ENCODE data around the gene NUDT7. TPM values are rescaled to one million over a fixed set of nuclear protein-coding genes. Genes with fewer than 3 reads are reported as not detected.

NUDT7 gene
- polyA plus RNA-seq, 3 donors from 2014 or later: 4.7 to 13.9 (median 5.0) TPM

DNA sequence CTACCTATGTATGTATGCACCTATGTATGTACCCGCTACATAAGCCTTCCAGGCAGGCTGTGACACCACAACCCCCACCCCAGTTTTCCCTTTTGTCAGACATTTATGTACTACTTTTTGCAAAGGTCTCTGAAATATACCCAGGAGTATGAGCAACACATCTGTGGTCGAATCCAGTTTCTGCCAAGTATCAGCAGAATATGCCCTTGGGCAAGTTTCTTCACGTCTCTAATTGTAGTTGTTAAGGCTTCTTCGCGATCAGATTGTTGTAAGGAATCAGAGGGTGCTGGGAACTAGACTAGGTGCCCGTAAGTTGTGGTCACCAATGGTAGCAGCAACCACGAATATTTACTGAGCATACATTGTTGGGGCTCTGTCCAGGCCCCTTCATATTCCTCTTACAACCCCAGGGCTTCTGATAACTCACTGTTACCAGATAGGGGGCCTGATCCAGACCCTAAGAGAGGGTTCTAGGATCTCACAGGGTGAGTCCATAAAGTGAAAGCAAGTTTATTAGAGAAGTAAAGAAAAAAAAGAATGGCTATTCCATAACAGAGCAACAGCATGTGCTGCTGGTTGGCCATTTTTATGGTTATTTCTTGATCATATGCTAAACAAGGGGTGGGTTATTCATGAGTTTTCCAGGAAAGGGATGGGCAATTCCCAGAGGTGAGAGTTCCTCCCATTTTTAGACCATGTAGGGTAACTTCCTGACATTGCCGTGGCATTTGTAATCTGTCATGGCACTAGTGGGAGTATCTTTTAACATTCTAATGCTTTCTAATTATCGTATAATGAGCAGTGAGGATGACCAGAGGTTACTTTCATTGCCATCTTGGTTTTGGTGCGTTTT, 16.6 kb downstream of the NUDT7 start:
- no peak for DNase-seq
- Mint-ChIP-seq H3K4me3 (no peak overlapping the region), H3K4me1 (peaks cover 3 to 10% of the 10 kb centered on the region in 2 donors), H3K36me3 (peaks cover under 1 to 12% (median 3%) of the 10 kb centered on the region in 3 donors), H3K9me3 (no peaks in the 10 kb centered on the region), H3K27ac (no peak overlapping the region), H3K27me3 (ENCODE audit: low read depth in 3 of 3) (no peaks in the 10 kb centered on the region)

DNA sequence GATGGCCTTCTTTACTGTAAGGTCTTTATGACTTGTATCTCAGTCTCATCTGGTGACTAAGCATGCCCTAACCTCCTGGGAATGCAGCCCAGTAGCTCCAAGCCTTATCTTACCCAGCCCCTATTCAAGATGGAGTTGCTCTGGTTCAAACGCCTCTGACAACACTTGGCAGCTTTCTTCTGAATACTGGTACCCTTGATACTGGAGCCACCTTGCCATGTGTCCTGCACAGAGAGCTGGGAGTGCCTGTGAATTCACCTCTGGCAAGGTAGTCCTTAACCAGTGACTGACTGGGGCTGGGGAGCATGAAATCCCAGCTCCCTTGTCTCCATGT, 17.2 kb downstream of the NUDT7 start:
- Mint-ChIP-seq H3K27me3 (ENCODE audit: low read depth in 3 of 3) (no peaks in the 10 kb centered on the region), H3K27ac (no peak overlapping the region), H3K4me3 (no peak overlapping the region), H3K4me1 (peaks cover 3 to 10% of the 10 kb centered on the region in 2 donors), H3K36me3 (peaks cover 0 to 10% (median 3%) of the 10 kb centered on the region in 3 donors), H3K9me3 (no peaks in the 10 kb centered on the region)
- no peak for DNase-seq

DNA sequence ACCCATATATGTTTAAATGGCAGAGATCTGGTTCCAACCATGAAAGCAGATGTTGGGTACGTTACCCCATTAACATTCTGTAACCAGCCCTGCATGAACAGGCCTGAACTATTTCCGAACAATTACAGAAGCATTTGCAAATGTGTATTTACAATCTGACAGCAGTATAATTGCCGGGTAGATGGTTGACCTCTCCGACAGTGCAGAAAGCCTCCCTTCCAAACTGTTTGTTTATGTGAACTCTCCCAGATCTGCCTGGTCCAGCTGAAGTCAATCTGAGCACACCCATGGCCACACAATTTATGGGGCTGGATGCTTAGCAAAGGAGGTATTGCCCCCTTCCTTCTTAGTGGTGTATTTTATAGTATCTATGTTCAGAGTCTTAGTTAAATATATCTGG, 21.8 kb downstream of the NUDT7 start:
- Mint-ChIP-seq H3K27me3 (ENCODE audit: low read depth in 3 of 3) (peaks cover 0 to 4% (median 2%) of the 10 kb centered on the region in 3 donors), H3K27ac (no peak overlapping the region), H3K36me3 (peaks cover 0 to 3% (median 0%) of the 10 kb centered on the region in 3 donors), H3K4me3 (no peak overlapping the region), H3K9me3 (peaks cover 0 to 5% (median 0%) of the 10 kb centered on the region in 6 donors), H3K4me1 (no peaks in the 10 kb centered on the region)
- DNase-seq: no peak

- no peak for DNase-seq
- H3K27me3 Mint-ChIP-seq (ENCODE audit: low read depth in 3 of 3): peaks cover 0 to 7% (median 2%) of the 10 kb centered on the region in 3 donors
- H3K36me3 Mint-ChIP-seq: peaks cover 0 to 3% (median 0%) of the 10 kb centered on the region in 3 donors
- H3K9me3 Mint-ChIP-seq: peaks cover 0 to 7% (median 0%) of the 10 kb centered on the region in 6 donors
- H3K4me3 Mint-ChIP-seq: no peak overlapping the region
- H3K4me1 Mint-ChIP-seq: no peaks in the 10 kb centered on the region
- no peak overlapping the region for H3K27ac Mint-ChIP-seq
Measured at GRCh38 chr16:77745972-77746371, 23.7 kb downstream of the NUDT7 start.

GRCh38 chr16:77748421-77749005, 26.2 kb downstream of the NUDT7 start:
- no peak overlapping the region for H3K4me3 Mint-ChIP-seq
- DNase-seq: no peak
- no peaks in the 10 kb centered on the region for H3K4me1 Mint-ChIP-seq
- H3K27ac Mint-ChIP-seq: no peak overlapping the region
- peaks cover 0 to 7% (median 5%) of the 10 kb centered on the region in 3 donors for H3K27me3 Mint-ChIP-seq (ENCODE audit: low read depth in 3 of 3)
- H3K9me3 Mint-ChIP-seq: peaks cover 0 to 7% (median 0%) of the 10 kb centered on the region in 6 donors
- H3K36me3 Mint-ChIP-seq: no peaks in the 10 kb centered on the region

DNA sequence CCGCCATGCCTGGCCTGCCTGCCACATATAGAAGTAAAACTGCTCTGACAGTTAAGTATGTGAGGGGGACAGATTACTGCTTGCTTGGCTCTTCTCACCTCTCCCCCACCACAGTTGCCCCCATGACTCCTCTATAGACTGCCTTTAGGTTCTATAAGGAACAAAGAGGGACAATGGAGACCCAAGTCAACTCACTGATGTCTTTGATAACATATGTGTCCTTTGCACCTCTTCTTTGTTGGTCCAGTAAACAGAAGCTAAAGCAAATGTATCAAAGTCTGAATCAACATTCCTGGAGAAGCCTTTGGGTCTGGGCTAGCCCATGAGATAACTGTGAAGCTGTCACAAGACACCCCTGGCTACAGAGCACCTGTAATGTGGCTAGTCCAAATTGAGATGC, 27.1 kb downstream of the NUDT7 start:
- Mint-ChIP-seq H3K36me3 (no peaks in the 10 kb centered on the region), H3K27ac (no peak overlapping the region), H3K9me3 (peaks cover 0 to 7% (median 0%) of the 10 kb centered on the region in 6 donors), H3K4me1 (no peaks in the 10 kb centered on the region), H3K4me3 (no peak overlapping the region), H3K27me3 (ENCODE audit: low read depth in 3 of 3) (peaks cover 0 to 7% (median 6%) of the 10 kb centered on the region in 3 donors)
- no peak for DNase-seq

DNA sequence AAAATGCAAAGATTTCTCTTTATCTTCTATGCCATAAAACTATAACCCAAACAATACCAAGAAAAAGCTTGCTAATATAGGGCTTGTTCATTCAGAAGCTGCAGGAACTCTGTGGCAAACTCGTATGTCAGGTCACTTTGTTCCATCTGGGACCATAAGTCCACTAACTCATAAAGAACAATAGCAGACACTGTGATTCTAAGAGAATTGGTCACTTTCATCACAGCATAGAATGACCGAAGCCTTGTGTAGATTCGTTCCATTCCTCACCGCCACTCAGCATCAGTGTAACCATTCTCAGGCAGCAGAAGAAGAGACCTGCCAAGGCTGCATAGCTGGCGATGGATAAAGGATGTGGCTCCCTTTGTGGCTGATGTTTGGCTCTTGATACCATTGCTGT, 35.7 kb downstream of the NUDT7 start:
- Mint-ChIP-seq H3K9me3 (no peaks in the 10 kb centered on the region), H3K27me3 (ENCODE audit: low read depth in 3 of 3) (peaks cover 0 to 8% (median 1%) of the 10 kb centered on the region in 3 donors), H3K36me3 (no peaks in the 10 kb centered on the region), H3K4me1 (no peaks in the 10 kb centered on the region), H3K4me3 (no peak overlapping the region), H3K27ac (no peak overlapping the region)
- no peak for DNase-seq

- no peak for DNase-seq
- Mint-ChIP-seq H3K27ac (no peak overlapping the region), H3K36me3 (no peaks in the 10 kb centered on the region), H3K4me3 (no peak overlapping the region), H3K4me1 (no peaks in the 10 kb centered on the region), H3K27me3 (ENCODE audit: low read depth in 3 of 3) (peaks cover 0 to 8% (median under 1%) of the 10 kb centered on the region in 3 donors), H3K9me3 (no peaks in the 10 kb centered on the region)
Measured at GRCh38 chr16:77758508-77758907, 36.2 kb downstream of the NUDT7 start.

GRCh38 chr16:77759201-77759600, 36.9 kb downstream of the NUDT7 start:
- Mint-ChIP-seq H3K27ac (no peak overlapping the region), H3K27me3 (ENCODE audit: low read depth in 3 of 3) (peaks cover 0 to 8% (median 0%) of the 10 kb centered on the region in 3 donors), H3K4me3 (no peak overlapping the region), H3K4me1 (no peaks in the 10 kb centered on the region), H3K9me3 (no peaks in the 10 kb centered on the region), H3K36me3 (no peaks in the 10 kb centered on the region)
- no peak for DNase-seq

DNA sequence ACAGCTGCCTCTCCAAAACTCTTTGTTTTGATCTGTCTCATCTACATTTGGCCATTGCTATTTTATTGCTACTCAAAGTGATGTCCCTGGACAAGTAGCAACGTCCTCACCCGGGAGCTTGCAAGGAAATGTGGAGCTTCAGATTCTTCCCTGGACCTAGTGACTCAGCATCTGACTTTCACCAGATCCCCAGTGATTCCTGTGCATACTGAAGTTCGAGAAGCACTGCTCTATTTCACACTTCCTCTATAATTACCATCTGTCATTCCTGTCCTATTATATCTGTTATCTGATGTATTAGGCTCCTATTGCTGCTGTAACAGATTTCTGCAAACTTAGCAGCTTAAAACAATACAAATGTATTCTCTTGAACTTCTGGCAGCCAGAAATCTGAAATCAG, 37.5 kb downstream of the NUDT7 start:
- Mint-ChIP-seq H3K27me3 (ENCODE audit: low read depth in 3 of 3) (peaks cover 0 to 6% (median 0%) of the 10 kb centered on the region in 3 donors), H3K36me3 (no peaks in the 10 kb centered on the region), H3K27ac (no peak overlapping the region), H3K9me3 (no peaks in the 10 kb centered on the region), H3K4me3 (no peak overlapping the region), H3K4me1 (no peaks in the 10 kb centered on the region)
- no peak for DNase-seq

DNA sequence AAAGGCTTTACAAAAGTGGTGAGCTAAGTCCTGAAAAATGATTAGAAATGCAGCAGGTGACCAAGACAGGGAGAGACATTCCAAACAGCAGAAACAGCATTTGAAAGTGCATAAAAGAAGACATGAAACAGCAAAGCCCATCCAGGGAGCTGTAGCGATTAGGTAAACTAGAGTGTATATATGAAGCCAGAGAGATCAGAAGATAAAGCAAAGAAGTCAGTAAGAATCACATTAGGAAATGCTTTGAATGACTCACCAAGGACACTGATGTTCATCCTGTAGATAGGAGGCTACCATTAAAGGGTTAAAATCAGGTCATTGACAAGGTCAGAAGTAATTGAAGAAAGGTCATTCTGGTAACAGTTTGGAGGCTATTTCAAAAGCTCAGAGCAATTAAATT, 38.5 kb downstream of the NUDT7 start:
- no peak overlapping the region for H3K4me3 Mint-ChIP-seq
- H3K4me1 Mint-ChIP-seq: no peaks in the 10 kb centered on the region
- peaks cover 0 to 6% (median 0%) of the 10 kb centered on the region in 3 donors for H3K27me3 Mint-ChIP-seq (ENCODE audit: low read depth in 3 of 3)
- no peaks in the 10 kb centered on the region for H3K9me3 Mint-ChIP-seq
- DNase-seq: no peak
- no peak overlapping the region for H3K27ac Mint-ChIP-seq
- no peaks in the 10 kb centered on the region for H3K36me3 Mint-ChIP-seq

DNA sequence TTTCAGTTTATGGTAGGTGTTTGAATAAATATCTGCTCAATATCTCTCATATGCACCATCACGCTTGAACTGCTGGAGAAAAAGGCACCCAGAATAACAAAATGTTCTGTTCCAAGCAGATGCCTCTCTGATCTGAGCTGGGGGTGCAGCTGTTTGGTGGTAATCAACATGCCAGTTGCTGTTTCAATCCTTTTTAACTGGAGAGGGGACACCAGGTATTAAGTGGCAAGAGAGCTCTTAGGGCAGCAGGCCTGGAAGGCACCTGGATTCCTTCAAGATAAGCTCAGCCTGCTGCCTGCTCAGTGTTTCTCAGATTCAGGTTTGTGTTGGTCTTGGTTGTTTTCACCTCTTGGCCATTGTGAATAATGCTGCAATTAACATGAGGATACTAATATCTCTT, 38.9 kb downstream of the NUDT7 start:
- Mint-ChIP-seq H3K36me3 (no peaks in the 10 kb centered on the region), H3K27ac (no peak overlapping the region), H3K27me3 (ENCODE audit: low read depth in 3 of 3) (peaks cover 0 to 6% (median 0%) of the 10 kb centered on the region in 3 donors), H3K4me3 (no peak overlapping the region), H3K9me3 (no peaks in the 10 kb centered on the region), H3K4me1 (no peaks in the 10 kb centered on the region)
- DNase-seq: no peak

- no peak overlapping the region for H3K4me3 Mint-ChIP-seq
- peaks cover 0 to 6% (median 0%) of the 10 kb centered on the region in 3 donors for H3K27me3 Mint-ChIP-seq (ENCODE audit: low read depth in 3 of 3)
- DNase-seq: no peak
- H3K27ac Mint-ChIP-seq: no peak overlapping the region
- no peaks in the 10 kb centered on the region for H3K4me1 Mint-ChIP-seq
- no peaks in the 10 kb centered on the region for H3K9me3 Mint-ChIP-seq
- H3K36me3 Mint-ChIP-seq: no peaks in the 10 kb centered on the region
Measured at GRCh38 chr16:77762262-77762661, 39.9 kb downstream of the NUDT7 start.

DNA sequence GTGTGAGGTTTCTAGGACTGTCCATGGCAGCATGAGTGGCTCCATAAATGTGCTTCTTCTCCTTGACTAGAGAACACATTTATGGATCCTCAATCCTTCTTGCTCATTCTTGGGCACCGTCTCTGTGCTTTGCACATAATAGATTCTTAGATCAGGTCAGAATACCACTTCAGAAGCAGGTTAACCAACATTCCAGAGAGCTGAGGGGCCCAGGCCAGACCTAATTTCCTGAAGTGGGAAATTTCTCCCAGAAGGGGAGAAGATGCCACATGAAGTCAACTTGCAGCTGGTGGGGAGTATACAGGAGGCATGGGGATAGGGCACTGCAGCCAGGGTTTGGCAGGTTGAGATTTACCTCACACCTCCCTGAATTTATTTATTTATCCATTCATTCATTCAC, 41.7 kb downstream of the NUDT7 start:
- Mint-ChIP-seq H3K4me1 (no peaks in the 10 kb centered on the region), H3K27me3 (ENCODE audit: low read depth in 3 of 3) (peaks cover 0 to 3% (median 2%) of the 10 kb centered on the region in 3 donors), H3K27ac (no peak overlapping the region), H3K36me3 (no peaks in the 10 kb centered on the region), H3K4me3 (no peak overlapping the region), H3K9me3 (no peaks in the 10 kb centered on the region)
- DNase-seq: no peak
